BLaER1 (cell line): ENCODE data around the gene ST6GAL2.

Experiments used
- H3K27ac ChIP-seq: shearing (Covaris generic); formaldehyde crosslinking; 2 replicates; pipeline ENCODE4 v1.8.1; 2022
- H3K27me3 ChIP-seq: shearing (Covaris generic); formaldehyde crosslinking; 2 replicates; pipeline ENCODE4 v1.8.1; 2022
- H3K36me3 ChIP-seq: shearing (Covaris generic); formaldehyde crosslinking; 2 replicates; pipeline ENCODE4 v1.8.1; 2022
- H3K4me1 ChIP-seq: shearing (Covaris generic); formaldehyde crosslinking; 2 replicates; pipeline ENCODE4 v1.8.1; 2022
- H3K4me2 ChIP-seq: shearing (Covaris generic); formaldehyde crosslinking; 2 replicates; pipeline ENCODE4 v1.8.1; 2022
- H3K4me3 ChIP-seq: shearing (Covaris generic); formaldehyde crosslinking; 2 replicates; pipeline ENCODE4 v1.8.1; 2022
- H3K9ac ChIP-seq: shearing (Covaris generic); formaldehyde crosslinking; 2 replicates; pipeline ENCODE4 v1.8.1; 2022
- H3K9me3 ChIP-seq: shearing (Covaris generic); formaldehyde crosslinking; 2 replicates; pipeline ENCODE4 v1.8.1; 2022
- H4K20me1 ChIP-seq: shearing (Covaris generic); formaldehyde crosslinking; 2 replicates; pipeline ENCODE4 v1.8.1; 2022
- Cebpa-rat ChIP-seq: shearing (Covaris generic); IDR thresholded peaks from 2 replicates; pipeline ENCODE4 v1.8.1; 2022

Gene ST6GAL2, protein sequence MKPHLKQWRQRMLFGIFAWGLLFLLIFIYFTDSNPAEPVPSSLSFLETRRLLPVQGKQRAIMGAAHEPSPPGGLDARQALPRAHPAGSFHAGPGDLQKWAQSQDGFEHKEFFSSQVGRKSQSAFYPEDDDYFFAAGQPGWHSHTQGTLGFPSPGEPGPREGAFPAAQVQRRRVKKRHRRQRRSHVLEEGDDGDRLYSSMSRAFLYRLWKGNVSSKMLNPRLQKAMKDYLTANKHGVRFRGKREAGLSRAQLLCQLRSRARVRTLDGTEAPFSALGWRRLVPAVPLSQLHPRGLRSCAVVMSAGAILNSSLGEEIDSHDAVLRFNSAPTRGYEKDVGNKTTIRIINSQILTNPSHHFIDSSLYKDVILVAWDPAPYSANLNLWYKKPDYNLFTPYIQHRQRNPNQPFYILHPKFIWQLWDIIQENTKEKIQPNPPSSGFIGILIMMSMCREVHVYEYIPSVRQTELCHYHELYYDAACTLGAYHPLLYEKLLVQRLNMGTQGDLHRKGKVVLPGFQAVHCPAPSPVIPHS

DNA sequence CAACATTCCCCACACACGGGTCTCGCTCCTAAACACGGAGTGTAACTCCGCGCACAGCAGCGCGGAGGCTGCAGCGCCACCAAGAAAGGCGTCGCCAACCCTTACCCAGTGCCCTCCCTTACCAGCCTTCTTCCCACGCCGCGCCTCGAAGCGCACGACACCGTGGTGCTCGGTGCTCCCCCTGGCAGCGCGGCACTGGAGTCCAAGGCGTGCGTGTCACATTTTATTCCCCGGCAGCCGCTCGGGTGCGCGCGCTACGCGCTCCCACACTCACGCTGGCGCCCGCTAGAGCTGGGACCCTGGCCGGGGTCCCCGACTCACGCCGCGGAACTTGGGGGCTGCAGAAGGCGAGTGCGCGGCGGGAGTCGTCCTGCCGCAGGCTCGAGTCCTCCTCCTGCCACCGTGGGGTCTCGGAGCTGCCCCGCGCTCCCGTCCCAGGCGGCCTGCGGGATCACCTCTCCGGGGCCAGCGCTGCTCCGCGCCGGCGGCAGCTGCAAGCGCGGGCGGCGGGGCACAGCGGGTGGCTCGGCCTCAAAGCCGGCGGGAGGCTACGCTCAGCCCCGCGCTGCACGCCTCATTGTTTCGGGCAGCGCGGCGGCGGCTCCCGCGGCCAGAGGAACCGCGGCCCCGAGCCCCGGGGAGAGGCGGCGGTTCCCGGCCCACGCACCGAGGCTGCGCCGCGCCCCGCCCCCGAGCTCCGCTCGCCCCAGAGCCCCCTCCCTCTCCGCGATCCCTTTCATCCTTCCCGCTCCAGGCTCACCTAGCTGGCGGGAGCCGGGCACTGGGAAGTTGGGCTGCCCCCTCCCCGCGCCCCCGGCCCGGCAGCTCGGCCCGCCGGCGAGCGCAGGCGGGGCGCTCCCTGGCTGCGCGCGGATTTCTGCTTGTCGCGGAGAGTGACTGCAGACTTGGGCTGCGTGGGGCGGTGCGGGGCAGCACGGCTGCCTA is at the start of gene ST6GAL2:
Gene ST6GAL2 (minus strand): TSS at position 197 of the 945 bp plus-strand sequence. CDS start 42,190 bp downstream, outside the sequence.
- no peaks in the 10 kb centered on the region for H3K36me3 ChIP-seq
- H3K9me3 ChIP-seq, result peaks cover 25% of the 10 kb centered on the region
- no peak for TF ChIP-seq Cebpa-rat
- H3K4me3 ChIP-seq, result no peak within 1 kb of the TSS
- H3K4me2 ChIP-seq, result no peak within 1 kb of the TSS
- peaks cover 15% of the 10 kb centered on the region for H3K4me1 ChIP-seq
- no peaks in the 10 kb centered on the region for H3K27me3 ChIP-seq
- H3K27ac ChIP-seq, result no peak within 1 kb of the TSS
- H3K9ac ChIP-seq, result no peak within 1 kb of the TSS
- H4K20me1 ChIP-seq, result no peaks in the 10 kb centered on the region

DNA sequence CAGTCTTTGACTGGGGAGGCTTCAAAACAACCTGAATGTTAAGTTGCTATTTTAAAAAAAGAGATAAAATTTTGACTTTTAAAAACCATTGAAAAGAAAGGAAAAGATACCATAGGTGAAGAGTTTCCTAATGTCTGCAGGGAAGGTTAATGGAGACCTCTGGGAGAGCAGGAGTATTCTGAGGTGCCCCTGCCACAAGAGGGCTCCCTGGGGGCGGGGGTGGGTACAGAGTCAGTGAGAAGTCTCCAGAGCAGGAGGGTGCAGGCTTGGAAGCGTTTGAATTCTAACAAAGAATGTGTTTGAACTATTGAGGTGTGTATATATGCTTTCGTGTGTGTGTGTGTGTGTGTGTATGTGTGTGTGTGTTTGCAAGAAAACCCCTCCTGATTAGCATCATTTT is 46.7 kb upstream of the ST6GAL2 start:
- Histone ChIP-seq H3K36me3 (no peaks in the 10 kb centered on the region), H3K4me1 (no peaks in the 10 kb centered on the region), H3K27me3 (no peaks in the 10 kb centered on the region), H3K4me3 (no peak overlapping the region), H3K27ac (no peak overlapping the region), H3K9ac (no peak overlapping the region), H4K20me1 (no peaks in the 10 kb centered on the region), H3K4me2 (no peak overlapping the region), H3K9me3 (no peaks in the 10 kb centered on the region)
- TF ChIP-seq Cebpa-rat, result no peak

DNA sequence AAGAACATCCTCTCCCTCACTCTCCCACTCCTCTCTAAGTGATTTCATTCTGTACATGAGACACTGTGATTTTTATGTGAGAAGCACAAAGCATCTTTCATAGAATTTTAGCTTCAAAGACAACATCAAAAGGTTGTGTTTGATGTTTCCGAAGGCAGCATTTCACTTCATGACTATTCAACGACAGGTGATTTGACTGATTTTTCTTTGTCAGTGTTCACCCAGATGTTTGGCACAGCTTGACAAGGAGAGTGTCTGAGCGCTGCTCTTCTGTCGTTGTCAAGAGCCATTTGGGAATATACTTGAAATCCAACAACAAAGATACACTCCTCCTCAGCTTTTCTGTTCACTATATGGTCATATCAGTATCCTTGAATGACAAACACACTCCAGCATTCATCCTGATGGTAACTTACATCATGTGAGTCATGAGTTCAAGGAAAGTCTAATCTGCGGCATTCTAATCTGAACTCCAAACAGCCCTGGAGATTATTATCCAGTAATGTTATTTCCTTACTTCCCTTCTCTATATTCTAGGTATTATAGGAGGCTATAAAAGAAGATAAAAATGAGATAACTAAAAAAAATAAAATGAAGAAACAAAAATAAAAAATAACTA is 45.9 kb upstream of the ST6GAL2 start:
- no peaks in the 10 kb centered on the region for H3K27me3 ChIP-seq
- H4K20me1 ChIP-seq, result no peaks in the 10 kb centered on the region
- no peak for TF ChIP-seq Cebpa-rat
- no peak overlapping the region for H3K27ac ChIP-seq
- H3K9ac ChIP-seq, result no peak overlapping the region
- H3K4me3 ChIP-seq, result no peak overlapping the region
- H3K4me1 ChIP-seq, result no peaks in the 10 kb centered on the region
- H3K4me2 ChIP-seq, result no peak overlapping the region
- peaks cover 7% of the 10 kb centered on the region for H3K9me3 ChIP-seq
- no peaks in the 10 kb centered on the region for H3K36me3 ChIP-seq

DNA sequence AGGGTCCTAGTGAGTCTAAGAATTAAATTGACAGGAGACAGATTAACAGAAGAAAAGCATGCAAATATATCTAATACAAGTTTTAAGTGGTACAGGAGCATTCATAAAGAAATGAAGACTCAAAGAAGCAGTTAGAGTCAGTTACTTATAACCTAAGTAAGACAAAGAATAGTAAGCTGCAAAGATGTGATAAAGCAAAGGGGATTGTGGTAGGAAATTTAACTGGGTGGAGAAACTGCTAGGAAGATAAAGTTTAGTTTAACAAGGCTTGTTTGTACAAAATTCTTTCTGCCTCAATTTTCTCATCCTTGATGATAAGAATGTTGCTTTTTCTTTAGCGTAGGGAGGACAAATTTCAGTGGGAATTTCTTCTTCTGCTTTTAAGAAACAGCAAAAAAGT is 35.5 kb upstream of the ST6GAL2 start:
- Histone ChIP-seq H3K4me1 (no peaks in the 10 kb centered on the region), H3K4me2 (no peak overlapping the region), H3K9me3 (peaks cover 5% of the 10 kb centered on the region), H3K27ac (no peak overlapping the region), H3K9ac (no peak overlapping the region), H4K20me1 (no peaks in the 10 kb centered on the region), H3K4me3 (no peak overlapping the region), H3K36me3 (no peaks in the 10 kb centered on the region), H3K27me3 (no peaks in the 10 kb centered on the region)
- no peak for TF ChIP-seq Cebpa-rat

DNA sequence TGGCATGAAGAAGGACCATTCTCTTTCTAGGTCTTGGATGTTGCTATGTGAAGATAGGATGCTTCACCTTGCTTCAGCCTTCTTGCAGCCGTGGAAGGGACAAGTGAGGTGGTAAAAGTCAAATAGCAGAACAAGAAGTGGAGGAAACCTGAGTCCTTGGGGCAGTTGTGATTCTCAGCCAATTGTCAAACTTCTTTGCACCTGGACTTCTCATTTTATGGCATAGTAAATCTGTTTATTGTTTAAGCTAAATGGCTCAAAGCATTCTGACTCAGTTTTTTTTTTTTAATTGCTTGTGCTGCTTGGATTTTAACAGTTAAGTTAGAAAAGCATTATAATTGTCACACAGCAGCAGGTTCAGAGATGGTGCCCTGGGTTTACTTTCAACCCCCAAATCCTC is 33.0 kb upstream of the ST6GAL2 start:
- H3K27me3 ChIP-seq, result no peaks in the 10 kb centered on the region
- H3K4me3 ChIP-seq, result no peak overlapping the region
- no peaks in the 10 kb centered on the region for H3K4me1 ChIP-seq
- 0 out of 2 replicates have a peak, but pooled peaks cover 3% of the 10 kb centered on the region for H3K9me3 ChIP-seq
- H4K20me1 ChIP-seq, result no peaks in the 10 kb centered on the region
- H3K27ac ChIP-seq, result no peak overlapping the region
- H3K4me2 ChIP-seq, result no peak overlapping the region
- H3K36me3 ChIP-seq, result no peaks in the 10 kb centered on the region
- TF ChIP-seq Cebpa-rat, result no peak
- no peak overlapping the region for H3K9ac ChIP-seq

DNA sequence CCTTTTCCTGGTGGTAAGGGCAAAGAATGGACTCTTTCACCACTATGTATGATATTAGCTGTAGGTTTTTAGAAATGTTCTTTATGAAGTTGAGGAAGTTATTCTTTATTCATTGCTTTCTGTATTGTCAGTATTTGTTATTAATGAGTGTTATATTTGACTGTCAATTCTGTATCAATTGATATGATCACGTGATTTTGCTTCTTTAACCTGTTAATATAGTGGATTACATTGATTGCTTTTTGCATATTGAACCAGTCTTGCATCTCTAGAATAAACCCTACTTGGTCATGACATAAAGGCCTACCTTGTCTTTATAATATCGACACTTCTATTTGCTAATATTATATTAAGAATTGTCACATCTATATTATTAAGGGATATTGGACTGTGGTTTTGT is 18.3 kb upstream of the ST6GAL2 start:
- H3K36me3 ChIP-seq, result no peaks in the 10 kb centered on the region
- H3K27ac ChIP-seq, result no peak overlapping the region
- no peaks in the 10 kb centered on the region for H4K20me1 ChIP-seq
- H3K27me3 ChIP-seq, result no peaks in the 10 kb centered on the region
- H3K9ac ChIP-seq, result no peak overlapping the region
- no peaks in the 10 kb centered on the region for H3K4me1 ChIP-seq
- H3K4me3 ChIP-seq, result no peak overlapping the region
- H3K4me2 ChIP-seq, result no peak overlapping the region
- no peak for TF ChIP-seq Cebpa-rat
- H3K9me3 ChIP-seq, result peaks cover 4% of the 10 kb centered on the region; the same call in 1 of the 2 replicates

DNA sequence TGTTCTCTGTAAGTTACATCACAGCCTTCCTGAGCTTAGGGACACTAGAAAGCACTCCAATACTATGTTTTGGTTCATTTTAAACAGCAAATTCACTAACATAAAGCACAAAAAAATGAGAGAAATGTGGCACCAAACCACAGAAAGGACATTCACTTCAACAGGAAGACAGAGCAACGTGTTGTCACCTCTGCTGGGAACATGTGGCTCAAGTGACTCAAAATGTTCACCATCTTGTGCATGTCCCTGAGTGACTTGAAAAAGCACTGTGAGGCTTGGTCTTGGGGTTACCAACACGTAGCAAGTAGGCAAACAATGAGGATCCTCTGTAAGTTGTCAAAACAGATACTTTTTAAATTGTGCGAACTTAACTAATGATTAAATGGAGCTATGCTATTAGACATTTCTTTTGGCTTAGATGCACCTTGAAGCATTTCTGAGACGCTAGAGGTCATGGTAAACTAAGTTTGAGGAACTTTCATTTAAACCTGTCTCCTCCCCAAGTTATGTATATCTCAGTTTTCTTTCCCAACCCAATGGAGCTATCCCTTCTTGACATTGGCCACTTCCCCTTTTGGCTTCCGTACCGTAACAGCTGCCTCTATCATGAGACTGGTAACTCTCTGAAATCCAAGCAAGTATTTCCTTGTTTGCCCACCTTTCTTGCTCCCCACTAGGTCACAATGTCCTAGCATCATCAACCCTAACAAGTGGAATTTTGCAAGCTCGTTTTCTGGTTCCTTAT is 14.0 kb upstream of the ST6GAL2 start:
- H4K20me1 ChIP-seq, result no peaks in the 10 kb centered on the region
- H3K4me3 ChIP-seq, result no peak overlapping the region
- H3K4me1 ChIP-seq, result no peaks in the 10 kb centered on the region
- no peak overlapping the region for H3K4me2 ChIP-seq
- no peak overlapping the region for H3K9ac ChIP-seq
- H3K36me3 ChIP-seq, result no peaks in the 10 kb centered on the region
- H3K27ac ChIP-seq, result no peak overlapping the region
- H3K9me3 ChIP-seq, result peaks cover 4% of the 10 kb centered on the region; the same call in 1 of the 2 replicates
- TF ChIP-seq Cebpa-rat, result no peak
- no peaks in the 10 kb centered on the region for H3K27me3 ChIP-seq

DNA sequence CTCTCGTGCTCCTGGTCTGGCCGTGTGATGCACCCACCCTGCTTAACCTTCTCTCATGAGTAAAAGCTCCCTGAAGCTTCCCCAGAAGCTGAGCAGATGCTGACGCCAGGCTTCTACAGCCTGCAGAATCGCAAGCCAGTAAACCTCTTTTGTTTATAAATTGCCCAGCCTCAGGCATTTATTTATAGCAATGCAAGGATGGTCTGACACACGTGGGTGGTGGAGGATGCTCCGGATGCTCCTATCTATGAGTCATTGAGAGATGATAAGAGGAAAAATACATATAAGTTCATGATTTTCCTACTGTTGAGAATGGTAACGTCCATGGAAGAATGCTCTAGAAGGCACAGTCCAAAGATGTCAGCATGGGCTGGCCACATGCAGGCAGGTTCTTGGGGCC is 8.6 kb upstream of the ST6GAL2 start:
- Histone ChIP-seq H3K4me1 (peaks cover 12% of the 10 kb centered on the region), H3K4me3 (no peak overlapping the region), H3K9me3 (no peaks in the 10 kb centered on the region), H3K4me2 (no peak overlapping the region), H3K27me3 (no peaks in the 10 kb centered on the region), H3K36me3 (no peaks in the 10 kb centered on the region), H4K20me1 (no peaks in the 10 kb centered on the region), H3K27ac (no peak overlapping the region), H3K9ac (no peak overlapping the region)
- TF ChIP-seq Cebpa-rat, result no peak

DNA sequence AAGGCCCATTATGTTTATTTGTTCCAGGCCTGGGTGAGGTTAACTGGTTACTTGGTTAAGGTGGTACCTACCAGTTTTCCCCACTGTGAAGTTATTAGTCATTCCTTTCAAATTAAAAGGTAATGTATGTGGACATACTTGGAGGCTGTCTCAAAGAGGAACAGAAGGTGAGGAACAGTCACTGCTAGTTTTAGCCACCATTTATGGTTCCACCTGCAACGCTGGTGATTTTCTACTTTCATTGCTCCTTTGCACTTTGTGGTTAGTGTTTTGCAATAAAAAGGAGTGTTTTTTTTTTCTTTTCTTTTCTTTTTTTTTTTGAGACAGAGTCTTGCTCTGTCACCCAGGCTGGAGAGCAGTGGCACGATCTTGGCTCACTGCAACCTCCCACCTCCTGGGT is 6.1 kb upstream of the ST6GAL2 start:
- no peak overlapping the region for H3K9ac ChIP-seq
- H3K36me3 ChIP-seq, result no peaks in the 10 kb centered on the region
- H3K4me3 ChIP-seq, result no peak overlapping the region
- H3K4me1 ChIP-seq, result peaks cover 15% of the 10 kb centered on the region
- H4K20me1 ChIP-seq, result no peaks in the 10 kb centered on the region
- no peak for TF ChIP-seq Cebpa-rat
- H3K9me3 ChIP-seq, result peaks cover 9% of the 10 kb centered on the region
- no peaks in the 10 kb centered on the region for H3K27me3 ChIP-seq
- H3K4me2 ChIP-seq, result no peak overlapping the region
- no peak overlapping the region for H3K27ac ChIP-seq
